Measurements from ENCODE around the gene SAT1. TPM values are rescaled to one million over a fixed set of nuclear protein-coding genes. Genes with fewer than 3 reads are reported as not detected.
A peak's percentile ranks its signal among the peaks of the same experiment; 100 is the strongest.

Gene SAT1
- total RNA-seq, 1 donor from 2014 or later = 716 TPM

DNA sequence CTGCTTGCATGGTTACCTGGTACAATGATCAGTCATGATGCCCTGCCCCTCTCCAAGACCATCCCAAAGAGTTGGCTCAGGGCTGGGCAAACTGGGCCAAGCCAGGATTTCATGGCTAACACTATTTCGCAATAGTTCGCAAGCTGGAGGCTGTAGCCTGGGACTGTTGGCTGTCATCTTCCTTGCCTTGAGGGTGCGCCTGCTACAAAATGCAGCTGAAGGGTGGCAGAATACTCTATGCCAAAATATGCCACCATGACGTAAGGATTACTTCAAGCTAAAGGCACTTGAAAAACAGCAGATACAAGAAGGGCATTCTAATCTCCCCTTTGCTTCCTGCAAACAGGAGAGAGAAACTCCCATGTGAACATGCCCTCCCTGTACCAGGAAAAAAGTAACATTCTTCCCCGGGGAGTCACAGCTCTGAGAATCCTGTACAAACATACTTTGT is 21.0 kb downstream of the SAT1 start:
- ATAC-seq = peak; percentile 83 to 86
- intact Hi-C loops (cut with DNase I) = no loop called here
- TF ChIP-seq, protein P1, sequence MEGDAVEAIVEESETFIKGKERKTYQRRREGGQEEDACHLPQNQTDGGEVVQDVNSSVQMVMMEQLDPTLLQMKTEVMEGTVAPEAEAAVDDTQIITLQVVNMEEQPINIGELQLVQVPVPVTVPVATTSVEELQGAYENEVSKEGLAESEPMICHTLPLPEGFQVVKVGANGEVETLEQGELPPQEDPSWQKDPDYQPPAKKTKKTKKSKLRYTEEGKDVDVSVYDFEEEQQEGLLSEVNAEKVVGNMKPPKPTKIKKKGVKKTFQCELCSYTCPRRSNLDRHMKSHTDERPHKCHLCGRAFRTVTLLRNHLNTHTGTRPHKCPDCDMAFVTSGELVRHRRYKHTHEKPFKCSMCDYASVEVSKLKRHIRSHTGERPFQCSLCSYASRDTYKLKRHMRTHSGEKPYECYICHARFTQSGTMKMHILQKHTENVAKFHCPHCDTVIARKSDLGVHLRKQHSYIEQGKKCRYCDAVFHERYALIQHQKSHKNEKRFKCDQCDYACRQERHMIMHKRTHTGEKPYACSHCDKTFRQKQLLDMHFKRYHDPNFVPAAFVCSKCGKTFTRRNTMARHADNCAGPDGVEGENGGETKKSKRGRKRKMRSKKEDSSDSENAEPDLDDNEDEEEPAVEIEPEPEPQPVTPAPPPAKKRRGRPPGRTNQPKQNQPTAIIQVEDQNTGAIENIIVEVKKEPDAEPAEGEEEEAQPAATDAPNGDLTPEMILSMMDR (IDR thresholded peaks at IDR 0.05) = no peak
- no peaks in the 10 kb centered on the region for H3K36me3 ChIP-seq
- peaks cover 7% of the 10 kb centered on the region for H3K4me1 ChIP-seq
- no peaks in the 10 kb centered on the region for H3K27me3 ChIP-seq (ENCODE audit: low read depth)
- peak overlapping the region; percentile 64 for H3K27ac ChIP-seq
- H3K4me3 ChIP-seq = no peak overlapping the region
- H3K9me3 ChIP-seq = no peaks in the 10 kb centered on the region
- peak; percentile 45 for DNase-seq

GRCh38 chrX:23804578-23804977 is 21.6 kb downstream of the SAT1 start:
- ATAC-seq = no peak
- H3K4me1 ChIP-seq = peaks cover 7% of the 10 kb centered on the region
- TF ChIP-seq, protein P1 (IDR thresholded peaks at IDR 0.05) = no peak
- DNase-seq = no peak
- no peaks in the 10 kb centered on the region for H3K27me3 ChIP-seq (ENCODE audit: low read depth)
- H3K36me3 ChIP-seq = no peaks in the 10 kb centered on the region
- no peak overlapping the region for H3K4me3 ChIP-seq
- H3K9me3 ChIP-seq = no peaks in the 10 kb centered on the region
- H3K27ac ChIP-seq = peak overlapping the region; percentile 64
- intact Hi-C loops (cut with DNase I) = no loop called here

- no peaks in the 10 kb centered on the region for H3K27me3 ChIP-seq (ENCODE audit: low read depth)
- H3K36me3 ChIP-seq = no peaks in the 10 kb centered on the region
- H3K4me3 ChIP-seq = no peak overlapping the region
- peak; percentile 44 for DNase-seq
- peak; percentile 28 to 60 for ATAC-seq
- peaks cover 7% of the 10 kb centered on the region for H3K4me1 ChIP-seq
- H3K27ac ChIP-seq = no peak overlapping the region
- no peaks in the 10 kb centered on the region for H3K9me3 ChIP-seq
- intact Hi-C loops (cut with DNase I) = no loop called here
- TF ChIP-seq, protein P1 (IDR thresholded peaks at IDR 0.05) = no peak
These were observed 22.4 kb downstream of the SAT1 start for GRCh38 chrX:23805389-23805788.

DNA sequence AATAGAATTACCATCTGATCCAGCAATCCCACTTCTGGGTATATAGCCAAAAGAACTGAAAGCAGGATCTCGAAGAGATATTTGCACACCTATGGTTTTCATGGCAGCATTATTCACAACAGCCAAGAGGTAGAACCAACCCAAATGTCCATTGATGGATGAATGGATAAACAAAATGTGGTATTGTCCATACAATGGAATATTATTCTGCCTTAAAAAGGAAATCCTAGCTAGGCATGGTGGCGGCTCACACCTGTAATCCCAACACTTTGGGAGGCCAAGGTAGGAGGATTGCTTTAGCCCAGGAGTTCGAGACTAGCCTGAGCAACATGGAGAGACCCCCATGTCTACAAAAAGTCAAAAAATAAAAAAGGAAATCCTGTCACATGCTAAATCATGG is 27.3 kb downstream of the SAT1 start:
- Histone ChIP-seq H3K27me3 (ENCODE audit: low read depth) (no peaks in the 10 kb centered on the region), H3K4me3 (no peak overlapping the region), H3K4me1 (no peaks in the 10 kb centered on the region), H3K36me3 (no peaks in the 10 kb centered on the region), H3K9me3 (no peaks in the 10 kb centered on the region), H3K27ac (no peak overlapping the region)
- ATAC-seq (no peak), DNase-seq (no peak)
- intact Hi-C loops (cut with DNase I) = no loop called here
- TF ChIP-seq, protein P1 (IDR thresholded peaks at IDR 0.05) = no peak

- Histone ChIP-seq H3K4me3 (peak overlapping the region; percentile 6), H3K4me1 (no peaks in the 10 kb centered on the region), H3K27ac (peak overlapping the region; percentile 24), H3K27me3 (ENCODE audit: low read depth) (no peaks in the 10 kb centered on the region), H3K9me3 (no peaks in the 10 kb centered on the region), H3K36me3 (no peaks in the 10 kb centered on the region)
- DNase-seq (peak; percentile 55), ATAC-seq (no peak)
- intact Hi-C loops (cut with DNase I) = no loop called here
- TF ChIP-seq, protein P1 (IDR thresholded peaks at IDR 0.05) = no peak
These were observed 28.2 kb downstream of the SAT1 start for GRCh38 chrX:23811108-23811651.

All from lower lobe of right lung (tissue), 2 donors.